ENCODE results near the gene HAUS5. TPM values are rescaled to one million over a fixed set of nuclear protein-coding genes. Genes with fewer than 3 reads are reported as not detected.

HAUS5 gene
- total RNA-seq, 1 experiment from 2014 or later, result 25.9 TPM

- DNase-seq (no peak), ATAC-seq (no peak)
- H4K20me1 ChIP-seq (ENCODE audit: low read length), result no peaks in the 10 kb centered on the region
- no peaks in the 10 kb centered on the region for H3K9me2 ChIP-seq (replicated peaks; ENCODE audit: low read length)
- H3K9ac ChIP-seq (ENCODE audit: low read length), result no peak overlapping the region
- no TSS peak for BruUV-seq (replicated peaks)
- no peak overlapping the region for H2AFZ ChIP-seq (ENCODE audit: low read length)
- H3F3A ChIP-seq (ENCODE audit: low read length, unreplicated experiment), result no peaks in the 10 kb centered on the region
- H3K4me1 ChIP-seq (ENCODE audit: insufficient read depth, low read length), result no peaks in the 10 kb centered on the region
- TF ChIP-seq EZH2phosphoT487 (IDR thresholded peaks at IDR 0.05; ENCODE audit: borderline replicate concordance, low read length) (no peak), CTCF (conservative IDR thresholded peaks at IDR 0.05; ENCODE audit: low read depth, low read length) (no peak), EZH2 (IDR thresholded peaks at IDR 0.05; ENCODE audit: low read length, unreplicated experiment) (no peak)
- H3K27me3 ChIP-seq (ENCODE audit: low read length), result 0 out of 2 replicates have a peak, but pooled peaks cover 7% of the 10 kb centered on the region
- H3K9me3 ChIP-seq (ENCODE audit: low read length), result no peaks in the 10 kb centered on the region
- H3K79me2 ChIP-seq (ENCODE audit: low read length), result no peaks in the 10 kb centered on the region
- H3K4me2 ChIP-seq (ENCODE audit: low read length), result no peak overlapping the region
- ChIA-PET CTCF (no interaction called here), POLR2A (ENCODE audit: unreplicated experiment) (no interaction called here)
- H3K36me3 ChIP-seq (ENCODE audit: low read depth, low read length), result no peaks in the 10 kb centered on the region
- H3K4me3 ChIP-seq (ENCODE audit: low read length), result no peak overlapping the region
- no peak overlapping the region for H3K27ac ChIP-seq (ENCODE audit: low read length)
- intact Hi-C loops (cut with micrococcal nuclease), result no loop called here
Observed at GRCh38 chr19:35669974-35670373, 57.4 kb downstream of the HAUS5 start.

DNA sequence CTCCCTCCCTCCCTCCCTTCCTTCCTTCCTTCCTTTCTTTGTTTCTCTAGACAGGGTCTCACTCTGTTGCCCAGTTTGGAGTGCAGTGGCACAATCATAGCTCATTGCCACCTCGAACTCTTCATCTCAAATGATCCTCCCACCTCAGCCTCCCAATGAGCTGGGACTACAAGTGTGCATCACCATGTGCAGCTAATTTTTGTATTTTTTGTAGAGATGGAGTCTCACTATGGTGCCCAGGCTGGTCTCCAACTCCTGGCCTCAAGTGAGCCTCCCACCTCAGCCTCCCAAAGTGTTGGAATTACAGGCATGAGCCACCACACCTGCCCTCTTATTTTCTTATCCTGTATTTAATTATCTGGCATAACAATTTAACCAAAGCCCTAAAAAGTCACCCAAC, 58.2 kb downstream of the HAUS5 start:
- Histone ChIP-seq H3K4me1 (ENCODE audit: insufficient read depth, low read length) (no peaks in the 10 kb centered on the region), H3K27ac (ENCODE audit: low read length) (no peak overlapping the region), H3K9ac (ENCODE audit: low read length) (no peak overlapping the region), H3K9me2 (replicated peaks; ENCODE audit: low read length) (no peaks in the 10 kb centered on the region), H3K4me3 (ENCODE audit: low read length) (no peak overlapping the region), H3K27me3 (ENCODE audit: low read length) (0 out of 2 replicates have a peak, but pooled peaks cover 7% of the 10 kb centered on the region), H3K36me3 (ENCODE audit: low read depth, low read length) (no peaks in the 10 kb centered on the region), H3F3A (ENCODE audit: low read length, unreplicated experiment) (no peaks in the 10 kb centered on the region), H3K4me2 (ENCODE audit: low read length) (no peak overlapping the region), H3K79me2 (ENCODE audit: low read length) (no peaks in the 10 kb centered on the region), H3K9me3 (ENCODE audit: low read length) (no peaks in the 10 kb centered on the region), H4K20me1 (ENCODE audit: low read length) (no peaks in the 10 kb centered on the region), H2AFZ (ENCODE audit: low read length) (no peak overlapping the region)
- intact Hi-C loops (cut with micrococcal nuclease), result no loop called here
- no peak for TF ChIP-seq CTCF (conservative IDR thresholded peaks at IDR 0.05; ENCODE audit: low read depth, low read length)
- TF ChIP-seq EZH2phosphoT487 (IDR thresholded peaks at IDR 0.05; ENCODE audit: borderline replicate concordance, low read length), result no peak
- no peak for TF ChIP-seq EZH2 (IDR thresholded peaks at IDR 0.05; ENCODE audit: low read length, unreplicated experiment)
- BruUV-seq (replicated peaks), result no TSS peak
- DNase-seq (no peak), ATAC-seq (no peak)
- ChIA-PET CTCF (no interaction called here), POLR2A (ENCODE audit: unreplicated experiment) (interaction anchor here (0.6 kb wide), 1 partner anchor 25 kb away, joined by 4 read pairs; no protein-coding TSS in a partner anchor)

DNA sequence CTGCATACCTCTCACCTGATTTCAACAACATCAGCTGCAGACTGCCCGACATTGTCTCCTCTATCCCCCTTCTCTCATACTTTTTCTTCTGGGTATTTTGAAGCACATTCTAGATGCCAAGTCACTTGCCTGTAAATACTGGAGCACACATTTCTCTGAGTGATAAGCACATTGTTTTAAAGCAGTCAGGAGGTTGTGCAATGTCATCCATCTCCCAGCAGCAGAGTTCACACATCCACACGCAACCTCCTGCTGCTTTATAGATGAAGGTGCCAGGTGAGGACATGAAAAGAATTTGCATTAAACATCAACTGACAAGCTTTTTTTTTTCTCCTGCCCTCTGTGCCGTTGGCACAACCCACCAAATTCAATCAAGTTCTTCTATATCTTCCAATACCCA, 59.3 kb downstream of the HAUS5 start:
- H3K79me2 ChIP-seq (ENCODE audit: low read length), result no peaks in the 10 kb centered on the region
- POLR2A ChIA-PET (ENCODE audit: unreplicated experiment), result no interaction called here
- H3K4me1 ChIP-seq (ENCODE audit: insufficient read depth, low read length), result no peaks in the 10 kb centered on the region
- no TSS peak for BruUV-seq (replicated peaks)
- no peak overlapping the region for H2AFZ ChIP-seq (ENCODE audit: low read length)
- no peaks in the 10 kb centered on the region for H3K9me2 ChIP-seq (replicated peaks; ENCODE audit: low read length)
- no peak overlapping the region for H3K9ac ChIP-seq (ENCODE audit: low read length)
- no peaks in the 10 kb centered on the region for H4K20me1 ChIP-seq (ENCODE audit: low read length)
- no peak overlapping the region for H3K4me3 ChIP-seq (ENCODE audit: low read length)
- H3K4me2 ChIP-seq (ENCODE audit: low read length), result no peak overlapping the region
- H3K9me3 ChIP-seq (ENCODE audit: low read length), result no peaks in the 10 kb centered on the region
- no peak for ATAC-seq
- no peaks in the 10 kb centered on the region for H3K36me3 ChIP-seq (ENCODE audit: low read depth, low read length)
- no peak for TF ChIP-seq EZH2 (IDR thresholded peaks at IDR 0.05; ENCODE audit: low read length, unreplicated experiment)
- no peak for TF ChIP-seq EZH2phosphoT487 (IDR thresholded peaks at IDR 0.05; ENCODE audit: borderline replicate concordance, low read length)
- TF ChIP-seq CTCF (conservative IDR thresholded peaks at IDR 0.05; ENCODE audit: low read depth, low read length), result no peak
- CTCF ChIA-PET, result no interaction called here
- DNase-seq, result no peak
- intact Hi-C loops (cut with micrococcal nuclease), result no loop called here
- 0 out of 2 replicates have a peak, but pooled peaks cover 7% of the 10 kb centered on the region for H3K27me3 ChIP-seq (ENCODE audit: low read length)
- no peak overlapping the region for H3K27ac ChIP-seq (ENCODE audit: low read length)
- H3F3A ChIP-seq (ENCODE audit: low read length, unreplicated experiment), result no peaks in the 10 kb centered on the region

Measured in PC-3 (cell line).